ENCODE results near the gene KRT78.

Gene KRT78

DNA sequence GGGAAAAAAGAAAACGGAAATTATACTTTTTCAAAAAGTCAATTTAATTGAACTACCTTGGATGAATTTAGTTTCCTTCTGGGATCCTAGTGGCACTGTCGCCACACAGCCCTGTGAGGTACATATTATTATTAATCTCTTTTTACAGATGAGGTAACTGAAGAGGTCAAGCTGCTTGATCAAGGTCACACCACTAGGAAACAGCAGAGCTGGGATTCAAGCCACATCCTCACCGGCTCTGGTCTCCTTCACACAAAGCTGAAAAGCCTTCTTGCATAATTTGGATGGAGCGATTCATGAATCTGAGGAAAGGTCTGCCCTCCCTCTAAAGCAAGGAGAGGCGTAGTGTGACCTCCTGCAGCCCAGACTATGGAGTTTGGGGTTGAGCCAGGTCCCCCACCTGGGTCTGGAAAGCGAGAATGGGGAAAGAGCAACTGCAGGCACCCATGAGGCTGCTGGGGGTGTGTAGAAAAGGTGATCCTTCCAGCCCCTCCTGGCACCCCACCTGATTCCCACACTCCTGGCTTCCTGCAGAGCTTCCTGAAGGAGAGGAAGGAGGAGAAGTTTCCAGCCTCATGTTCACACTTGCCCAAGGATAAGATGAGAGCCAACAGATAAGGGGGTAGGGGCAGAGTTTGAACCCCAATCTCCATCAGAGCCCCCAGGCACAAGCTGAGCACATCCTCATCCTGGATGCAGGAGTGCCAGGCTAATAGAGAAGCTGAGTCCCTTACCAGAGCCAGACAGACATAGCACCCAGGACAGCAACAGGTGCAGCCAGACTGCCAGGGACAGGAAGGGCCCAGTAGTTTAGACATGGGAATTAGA lies 10.8 kb downstream of the KRT78 start:
- DNase-seq (ENCODE audit: low read depth in 2 of 2), result peak in 1 of 2 donors; percentile 26
- TF ChIP-seq, protein P1, sequence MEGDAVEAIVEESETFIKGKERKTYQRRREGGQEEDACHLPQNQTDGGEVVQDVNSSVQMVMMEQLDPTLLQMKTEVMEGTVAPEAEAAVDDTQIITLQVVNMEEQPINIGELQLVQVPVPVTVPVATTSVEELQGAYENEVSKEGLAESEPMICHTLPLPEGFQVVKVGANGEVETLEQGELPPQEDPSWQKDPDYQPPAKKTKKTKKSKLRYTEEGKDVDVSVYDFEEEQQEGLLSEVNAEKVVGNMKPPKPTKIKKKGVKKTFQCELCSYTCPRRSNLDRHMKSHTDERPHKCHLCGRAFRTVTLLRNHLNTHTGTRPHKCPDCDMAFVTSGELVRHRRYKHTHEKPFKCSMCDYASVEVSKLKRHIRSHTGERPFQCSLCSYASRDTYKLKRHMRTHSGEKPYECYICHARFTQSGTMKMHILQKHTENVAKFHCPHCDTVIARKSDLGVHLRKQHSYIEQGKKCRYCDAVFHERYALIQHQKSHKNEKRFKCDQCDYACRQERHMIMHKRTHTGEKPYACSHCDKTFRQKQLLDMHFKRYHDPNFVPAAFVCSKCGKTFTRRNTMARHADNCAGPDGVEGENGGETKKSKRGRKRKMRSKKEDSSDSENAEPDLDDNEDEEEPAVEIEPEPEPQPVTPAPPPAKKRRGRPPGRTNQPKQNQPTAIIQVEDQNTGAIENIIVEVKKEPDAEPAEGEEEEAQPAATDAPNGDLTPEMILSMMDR (IDR thresholded peaks at IDR 0.05; ENCODE audit: low read depth, low read length), result no peak
- no peak overlapping the region for H3K4me3 ChIP-seq (replicated peaks in 1 of 2; ENCODE audit: low read depth in 2 of 2, low read length in 2 of 2)

DNA sequence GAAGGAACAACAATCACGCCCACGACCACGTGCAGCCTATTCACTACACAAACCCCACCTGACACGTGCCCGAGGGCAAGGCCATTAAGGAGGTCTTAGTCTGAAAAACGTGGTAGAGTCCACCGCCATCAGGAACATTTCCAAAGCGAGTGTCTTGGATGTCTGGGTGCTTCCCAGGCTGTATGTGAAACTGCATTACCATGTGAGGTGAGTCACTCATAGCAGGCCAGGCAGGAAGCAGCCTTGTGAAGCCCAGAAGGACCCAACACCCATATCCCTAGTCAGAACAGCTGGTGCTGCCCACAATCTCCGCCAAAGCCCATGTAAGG lies 11.4 kb downstream of the KRT78 start:
- DNase-seq (ENCODE audit: low read depth in 2 of 2), result peak; percentile 80 to 89
- TF ChIP-seq, protein P1 (IDR thresholded peaks at IDR 0.05; ENCODE audit: low read depth, low read length), result no peak
- no peak overlapping the region for H3K4me3 ChIP-seq (replicated peaks in 1 of 2; ENCODE audit: low read depth in 2 of 2, low read length in 2 of 2)

DNA sequence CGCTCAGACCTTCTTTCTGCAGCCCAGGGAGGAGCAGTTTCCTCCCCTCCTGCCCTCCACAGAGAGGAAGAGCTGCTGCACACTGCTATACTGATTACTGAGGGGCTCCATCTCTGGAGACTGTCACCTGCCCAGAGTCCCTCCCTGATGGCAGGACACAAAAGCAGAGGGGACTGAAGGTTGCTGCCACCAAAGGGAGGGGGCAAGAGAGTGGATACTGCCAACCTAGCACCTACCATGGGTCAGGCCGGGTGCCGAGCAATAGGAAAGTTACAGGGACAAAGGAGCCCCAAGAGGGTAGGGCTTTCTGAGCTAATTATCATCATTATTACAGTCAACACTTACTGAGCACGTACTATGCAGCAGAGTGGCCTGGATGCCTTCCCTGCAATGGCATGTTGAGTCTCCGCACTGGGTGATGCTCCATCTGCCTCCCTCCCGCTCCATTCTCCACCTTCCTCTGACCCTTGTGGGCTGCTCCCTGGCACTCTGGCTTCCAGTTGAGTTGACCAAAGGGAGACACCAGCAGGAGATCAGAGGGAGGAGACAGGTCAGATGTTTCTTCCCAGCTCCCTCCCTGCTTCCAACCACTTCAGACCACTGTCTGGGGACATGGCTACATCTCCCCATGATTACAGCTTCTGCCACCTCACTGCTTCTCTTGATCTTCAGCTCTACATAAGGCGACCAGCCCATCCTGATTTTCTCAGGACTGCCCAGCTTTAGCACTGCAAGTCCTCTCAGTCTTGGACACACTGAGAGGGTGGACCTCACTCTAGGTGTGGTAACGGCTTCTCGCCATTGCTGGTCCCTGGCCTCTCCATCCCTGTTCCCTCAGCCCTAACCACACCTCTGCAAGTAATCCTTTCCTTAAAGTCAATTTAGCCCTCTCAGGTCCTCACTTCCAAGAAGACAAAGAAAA lies 12.0 kb downstream of the KRT78 start:
- no peak for DNase-seq (ENCODE audit: low read depth in 2 of 2)
- TF ChIP-seq, protein P1 (IDR thresholded peaks at IDR 0.05; ENCODE audit: low read depth, low read length), result no peak
- no peak overlapping the region for H3K4me3 ChIP-seq (replicated peaks in 1 of 2; ENCODE audit: low read depth in 2 of 2, low read length in 2 of 2)

DNA sequence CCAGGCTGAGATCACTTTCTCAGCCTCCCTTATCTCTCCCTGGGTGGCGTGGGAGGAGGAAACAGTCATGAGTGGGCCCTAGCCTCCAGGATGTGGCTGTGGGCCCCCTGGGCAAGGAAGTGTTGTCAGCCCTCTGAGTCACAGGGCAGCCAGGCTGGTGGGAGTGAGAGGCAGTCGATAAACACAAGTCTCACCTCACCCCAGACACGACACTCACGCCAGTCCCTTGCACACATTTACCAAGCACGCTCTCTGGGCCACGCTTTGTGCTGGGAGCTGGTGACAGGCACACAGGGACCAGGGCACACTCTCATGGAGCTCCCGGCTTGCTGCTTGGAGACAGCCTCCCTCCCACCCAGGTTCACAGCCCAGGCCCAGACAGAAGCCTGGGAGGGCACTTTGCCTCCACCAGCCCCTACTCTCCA lies 12.7 kb downstream of the KRT78 start:
- no peak overlapping the region for H3K4me3 ChIP-seq (replicated peaks in 1 of 2; ENCODE audit: low read depth in 2 of 2, low read length in 2 of 2)
- DNase-seq (ENCODE audit: low read depth in 2 of 2), result peak; percentile 67 to 74
- TF ChIP-seq, protein P1 (IDR thresholded peaks at IDR 0.05; ENCODE audit: low read depth, low read length), result no peak

DNA sequence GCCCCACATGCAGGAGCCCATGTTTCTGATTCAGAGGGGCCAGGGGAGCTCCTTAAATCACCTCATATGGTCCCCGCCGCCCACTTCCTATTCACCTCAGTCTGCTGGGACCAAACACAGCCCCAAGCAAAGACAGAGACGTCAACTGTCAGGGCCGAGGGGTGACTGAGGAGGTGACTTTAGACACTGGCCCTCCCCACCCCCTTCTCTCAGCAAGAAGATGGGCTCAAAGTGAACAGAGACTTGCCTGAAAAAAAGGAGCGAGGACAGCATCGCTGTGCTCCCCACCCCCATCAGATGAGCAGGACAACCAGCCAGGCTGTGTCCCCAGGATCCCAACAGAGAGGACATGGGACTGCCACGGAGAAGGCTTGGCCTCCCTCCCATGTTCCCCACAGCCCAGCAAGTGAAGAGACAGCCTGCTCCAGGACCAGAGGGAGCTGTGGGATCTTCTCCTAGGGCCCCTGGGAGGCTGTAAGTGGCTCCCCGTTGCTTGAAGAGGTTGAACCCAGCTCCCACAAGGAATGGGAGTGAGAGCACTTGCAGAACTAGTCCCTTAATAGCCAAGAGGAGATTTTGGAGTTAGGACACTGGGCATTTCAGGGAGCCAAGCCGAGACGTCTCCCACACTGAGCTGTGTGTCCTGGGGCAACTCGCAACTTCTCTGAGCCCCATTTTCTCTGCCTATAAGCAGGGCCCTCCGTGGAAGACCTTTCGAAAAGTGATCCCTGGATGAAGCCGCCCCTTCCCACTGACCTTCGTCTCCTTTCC lies 13.3 kb downstream of the KRT78 start:
- peak in 1 of 2 donors; percentile 6 for DNase-seq (ENCODE audit: low read depth in 2 of 2)
- TF ChIP-seq, protein P1 (IDR thresholded peaks at IDR 0.05; ENCODE audit: low read depth, low read length), result no peak

DNA sequence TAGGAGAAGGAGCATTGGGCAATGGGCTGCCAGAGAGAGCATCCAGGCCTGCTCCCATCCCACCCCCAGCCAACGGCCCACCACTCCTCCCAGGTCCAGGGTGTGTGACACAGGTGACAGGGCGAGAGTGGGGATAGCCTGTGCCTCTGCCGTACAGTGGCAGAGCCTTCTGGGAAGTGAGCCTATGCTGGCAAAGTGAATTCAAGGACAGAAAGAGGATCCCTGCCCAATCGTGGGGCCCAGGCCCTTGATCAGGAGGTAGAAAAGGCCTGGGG lies 14.1 kb downstream of the KRT78 start:
- DNase-seq (ENCODE audit: low read depth in 2 of 2), result no peak
- TF ChIP-seq, protein P1 (IDR thresholded peaks at IDR 0.05; ENCODE audit: low read depth, low read length), result no peak
- H3K4me3 ChIP-seq (replicated peaks in 1 of 2; ENCODE audit: low read depth in 2 of 2, low read length in 2 of 2), result no peak overlapping the region

More for the DNA sequence above, 13.3 kb downstream of the KRT78 start:
- no peak overlapping the region for H3K4me3 ChIP-seq (replicated peaks in 1 of 2; ENCODE audit: low read depth in 2 of 2, low read length in 2 of 2)

All from cardiac fibroblast (primary cell).